NCI-H748 (cell line): ENCODE measurements around the gene GNPAT.

Experiments
- DNase-seq: peaks from one replicate; lab custom pipeline; 2025; ENCODE audit not compliant: unreplicated experiment; lab: John Stamatoyannopoulos, UW

Gene GNPAT

DNA sequence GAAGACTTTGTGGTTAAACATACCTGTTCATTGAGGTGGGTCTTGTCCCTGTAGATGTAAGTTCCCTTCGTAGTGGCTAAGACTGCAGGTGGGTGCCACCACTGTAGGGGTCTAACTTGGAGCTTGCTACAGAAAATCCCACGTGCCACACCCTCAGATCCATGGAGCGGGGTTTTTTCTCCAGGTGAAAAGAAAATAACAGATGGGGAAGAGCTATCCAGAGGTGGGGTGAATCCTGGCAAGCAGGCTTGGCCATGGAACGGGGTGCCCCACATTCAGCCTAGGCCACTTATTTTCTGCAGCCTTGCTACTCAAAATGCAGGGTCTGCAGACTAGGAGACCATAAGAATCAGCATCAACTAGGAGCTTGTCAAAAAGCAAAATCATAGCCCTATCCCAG lies 72.6 kb downstream of the GNPAT start:
- DNase-seq = no peak

DNA sequence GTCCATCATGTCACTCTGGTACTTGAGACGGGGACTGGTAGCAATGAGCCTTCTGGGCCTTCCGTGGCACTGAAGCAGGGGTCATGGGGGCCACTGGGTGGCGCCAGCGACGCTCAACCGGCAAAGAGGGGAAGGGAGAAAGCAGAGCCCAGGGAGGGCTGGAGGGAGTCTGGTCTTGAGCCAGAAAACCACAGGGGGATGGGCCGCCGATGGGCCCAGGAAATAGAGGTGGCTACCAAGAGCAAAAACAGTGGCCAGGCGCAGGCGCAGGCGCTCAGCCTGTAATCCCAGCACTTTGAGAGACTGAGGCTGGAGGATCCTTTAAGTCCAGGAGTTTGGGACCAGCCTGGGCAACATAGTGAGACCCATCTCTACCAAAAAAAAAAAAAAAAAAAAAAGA lies 74.9 kb downstream of the GNPAT start:
- peak; percentile 50 for DNase-seq

GRCh38 chr1:231317306-231318014 lies 76.4 kb downstream of the GNPAT start:
- DNase-seq = no peak

DNA sequence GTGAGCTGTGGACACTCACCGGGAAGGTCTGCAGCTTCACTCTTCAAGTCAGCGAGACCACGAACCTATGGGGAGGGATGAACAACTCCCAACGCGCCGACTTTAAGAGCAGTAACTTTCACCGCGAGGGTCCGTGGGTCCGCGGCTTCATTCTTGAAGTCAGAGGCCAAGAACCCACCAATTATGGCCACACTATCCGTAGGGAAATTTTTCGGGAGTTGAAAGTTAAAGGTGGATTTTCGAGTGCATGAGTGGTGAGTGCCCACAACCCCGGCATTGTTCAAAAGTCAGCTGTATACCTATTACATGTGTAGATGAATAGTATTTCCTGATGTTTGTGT lies 77.0 kb downstream of the GNPAT start:
- DNase-seq = no peak

GRCh38 chr1:231318568-231318967 lies 77.6 kb downstream of the GNPAT start:
- DNase-seq = no peak

- no peak for DNase-seq
Observed at GRCh38 chr1:231319080-231319479, 78.1 kb downstream of the GNPAT start.

DNA sequence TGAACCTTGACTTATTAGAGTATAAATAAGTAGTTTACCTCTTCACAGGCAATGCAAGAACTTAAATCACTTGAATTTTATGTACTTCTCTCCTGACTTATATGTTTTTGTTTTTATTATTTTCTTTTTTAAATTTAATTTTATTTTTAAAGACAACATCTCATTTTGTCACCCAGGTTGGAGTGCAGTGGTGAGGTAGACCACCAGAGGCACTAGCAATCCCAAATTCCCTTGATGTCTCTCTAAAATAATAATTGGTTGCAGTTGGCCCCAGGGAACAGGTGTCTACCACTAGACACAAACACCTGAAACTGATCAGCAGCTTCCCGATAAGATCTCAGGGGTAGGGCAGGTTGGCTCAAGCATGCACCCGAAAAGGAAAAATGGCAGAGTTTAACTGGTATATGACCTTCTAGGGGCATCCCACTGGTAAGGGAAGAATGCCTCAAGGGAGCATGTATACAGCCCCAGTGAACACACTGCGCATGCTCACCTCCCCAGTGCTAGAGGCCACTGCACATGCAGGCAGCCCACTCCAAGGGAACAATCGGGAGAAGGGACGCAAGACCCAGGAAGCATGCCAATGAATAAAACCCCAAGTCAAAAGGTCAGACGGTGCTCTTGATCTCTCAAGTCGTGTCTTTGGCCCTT lies 82.0 kb downstream of the GNPAT start:
- no peak for DNase-seq

DNA sequence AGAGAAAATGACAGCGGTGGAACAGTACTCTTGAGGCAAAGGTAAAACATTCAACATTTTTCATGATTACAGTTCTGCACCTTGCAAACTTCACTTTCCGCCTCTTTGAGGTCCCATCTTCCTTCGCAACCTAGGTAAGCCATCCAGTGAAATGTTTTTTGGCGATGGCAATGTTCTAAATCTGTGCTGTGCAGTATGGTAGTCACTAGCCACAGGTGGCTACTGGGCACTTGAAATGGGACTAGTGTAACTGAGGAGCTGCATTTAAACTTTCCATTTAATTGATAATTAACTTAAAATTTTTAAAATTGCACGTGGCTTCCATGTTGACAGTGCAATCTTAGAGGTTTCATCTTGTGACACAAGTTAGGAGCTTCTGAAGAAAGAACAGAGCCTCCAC lies 83.6 kb downstream of the GNPAT start:
- no peak for DNase-seq

DNA sequence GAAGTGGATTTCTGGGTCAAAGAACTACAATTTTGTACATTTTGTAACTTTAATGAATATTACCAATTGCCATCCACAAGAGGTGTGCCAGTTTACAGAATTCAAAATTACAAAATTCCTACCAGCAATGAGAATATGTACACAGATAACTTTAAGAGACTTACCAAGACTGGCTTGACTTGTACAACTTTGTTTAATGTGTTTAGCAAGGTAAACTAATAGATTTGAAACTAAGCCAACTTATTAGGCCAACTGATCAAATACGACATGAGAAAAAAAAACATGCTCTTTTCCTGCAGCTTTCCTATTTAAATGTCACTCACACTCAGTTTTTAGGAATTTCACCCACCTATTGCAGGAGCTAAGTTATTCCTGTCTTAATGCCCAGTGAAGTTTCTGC lies 85.2 kb downstream of the GNPAT start:
- no peak for DNase-seq
